Hindlimb muscle (tissue), 1 donor: ENCODE data around the gene FKBP4. TPM values are rescaled to one million over a fixed set of nuclear protein-coding genes. Genes with fewer than 3 reads are reported as not detected.

Experiments
- DNase-seq: peaks from one replicate; pipeline ENCODE4 v3.0.0-alpha.2; 2013
- polyA plus RNA-seq: library from polyadenylated mRNA; unstranded; fragments of 120-200 nt; gene quantifications from one replicate; pipeline ENCODE4 v1.2.1, GENCODE V29; 2013; ENCODE audit not compliant: insufficient read length

FKBP4 gene
- polyA plus RNA-seq, 1 donor, result 43.4 TPM

GRCh38 chr12:2813214-2814185 lies 18.7 kb downstream of the FKBP4 start:
- DNase-seq, result peak; percentile 52

- no peak for DNase-seq
Observed at GRCh38 chr12:2819810-2820209, 25.0 kb downstream of the FKBP4 start.

GRCh38 chr12:2820432-2820831 lies 25.7 kb downstream of the FKBP4 start:
- DNase-seq, result no peak

GRCh38 chr12:2823483-2823882 lies 28.7 kb downstream of the FKBP4 start:
- DNase-seq, result no peak

- no peak for DNase-seq
Observed at GRCh38 chr12:2824541-2824940, 29.8 kb downstream of the FKBP4 start.

- DNase-seq, result no peak
Observed at GRCh38 chr12:2825132-2825531, 30.4 kb downstream of the FKBP4 start.

- no peak for DNase-seq
Observed at GRCh38 chr12:2826036-2826435, 31.3 kb downstream of the FKBP4 start.

GRCh38 chr12:2826721-2827515 lies 32.1 kb downstream of the FKBP4 start:
- no peak for DNase-seq

- DNase-seq, result no peak
Observed at GRCh38 chr12:2829275-2829674, 34.5 kb downstream of the FKBP4 start.

GRCh38 chr12:2832550-2833127 lies 37.9 kb downstream of the FKBP4 start:
- DNase-seq, result no peak

GRCh38 chr12:2833327-2833726 lies 38.6 kb downstream of the FKBP4 start:
- DNase-seq, result no peak

GRCh38 chr12:2833810-2834209 lies 39.0 kb downstream of the FKBP4 start:
- no peak for DNase-seq

- peak; percentile 79 for DNase-seq
Observed at GRCh38 chr12:2834581-2835491, 40.1 kb downstream of the FKBP4 start, which contains the start of gene NRIP2. Gene NRIP2 (minus strand): TSS chr12:2835035. CDS start chr12:2834983, 52 bp downstream.

- DNase-seq, result no peak
Observed at GRCh38 chr12:2835691-2836403, 41.1 kb downstream of the FKBP4 start.

GRCh38 chr12:2836574-2836973 lies 41.8 kb downstream of the FKBP4 start:
- no peak for DNase-seq

GRCh38 chr12:2841056-2841650 lies 46.4 kb downstream of the FKBP4 start:
- DNase-seq, result no peak

- DNase-seq, result no peak
Observed at GRCh38 chr12:2842948-2843347, 48.2 kb downstream of the FKBP4 start.

- no peak for DNase-seq
Observed at GRCh38 chr12:2844786-2845185, 50.0 kb downstream of the FKBP4 start.

- no peak for DNase-seq
Observed at GRCh38 chr12:2845280-2845679, 50.5 kb downstream of the FKBP4 start.

GRCh38 chr12:2851931-2852330 lies 57.2 kb downstream of the FKBP4 start:
- no peak for DNase-seq

- peak; percentile 84 for DNase-seq
Observed at GRCh38 chr12:2853626-2854025, 58.9 kb downstream of the FKBP4 start.
